GM19238 (cell line): ENCODE measurements around the gene COL4A4.

Experiments
- DNase-seq: peaks from one replicate; pipeline ENCODE4 v3.0.0; 2011; ENCODE audit warnings: low spot score; ENCODE audit not compliant: insufficient read length

COL4A4 gene

GRCh38 chr2:227163485-227163997, 464 bp downstream of the COL4A4 start:
- no peak for DNase-seq

GRCh38 chr2:227161947-227162346, 2.1 kb downstream of the COL4A4 start:
- no peak for DNase-seq

GRCh38 chr2:227160164-227160563, 3.8 kb downstream of the COL4A4 start:
- DNase-seq = no peak

GRCh38 chr2:227154986-227155774, 8.8 kb downstream of the COL4A4 start:
- DNase-seq = no peak

GRCh38 chr2:227153758-227154486, 10.1 kb downstream of the COL4A4 start:
- DNase-seq = no peak

- DNase-seq = no peak
These were observed 10.7 kb downstream of the COL4A4 start for GRCh38 chr2:227153307-227153706.

- DNase-seq = no peak
These were observed 11.8 kb downstream of the COL4A4 start for GRCh38 chr2:227152093-227152766.

- no peak for DNase-seq
These were observed 13.6 kb downstream of the COL4A4 start for GRCh38 chr2:227150222-227150936.

- DNase-seq = no peak
These were observed 15.9 kb downstream of the COL4A4 start for GRCh38 chr2:227148106-227148505.

- DNase-seq = no peak
These were observed 17.0 kb downstream of the COL4A4 start for GRCh38 chr2:227147023-227147422.

GRCh38 chr2:227146456-227146855, 17.5 kb downstream of the COL4A4 start:
- no peak for DNase-seq

- DNase-seq = no peak
These were observed 20.1 kb downstream of the COL4A4 start for GRCh38 chr2:227143895-227144294.

- no peak for DNase-seq
These were observed 22.7 kb downstream of the COL4A4 start for GRCh38 chr2:227141301-227141700.

GRCh38 chr2:227134591-227134990, 29.4 kb downstream of the COL4A4 start:
- DNase-seq = no peak

GRCh38 chr2:227132986-227133385, 31.0 kb downstream of the COL4A4 start:
- no peak for DNase-seq

- no peak for DNase-seq
These were observed 33.4 kb downstream of the COL4A4 start for GRCh38 chr2:227130636-227131035.

- no peak for DNase-seq
These were observed 36.8 kb downstream of the COL4A4 start for GRCh38 chr2:227127201-227127600.

- DNase-seq = no peak
These were observed 38.5 kb downstream of the COL4A4 start for GRCh38 chr2:227125506-227125905.

GRCh38 chr2:227124811-227125210, 39.2 kb downstream of the COL4A4 start:
- DNase-seq = no peak

GRCh38 chr2:227123697-227124096, 40.3 kb downstream of the COL4A4 start:
- DNase-seq = no peak

GRCh38 chr2:227118353-227118752, 45.7 kb downstream of the COL4A4 start:
- DNase-seq = no peak
